Amygdala (tissue), 56 donors: ENCODE measurements around the gene UROC1.
"Not testable (repeated sequence)": the region's sequence is repeated elsewhere in the genome, so short reads cannot be mapped to it uniquely, and the experiment has no call there.

Source experiments
- DNase-seq, 56 donors: peaks; one replicate each; lab custom pipeline; 2025; lab: John Stamatoyannopoulos, UW

Gene UROC1

GRCh38 chr3:126535636-126536035, 18.1 kb upstream of the UROC1 start:
- no peak for DNase-seq

DNA sequence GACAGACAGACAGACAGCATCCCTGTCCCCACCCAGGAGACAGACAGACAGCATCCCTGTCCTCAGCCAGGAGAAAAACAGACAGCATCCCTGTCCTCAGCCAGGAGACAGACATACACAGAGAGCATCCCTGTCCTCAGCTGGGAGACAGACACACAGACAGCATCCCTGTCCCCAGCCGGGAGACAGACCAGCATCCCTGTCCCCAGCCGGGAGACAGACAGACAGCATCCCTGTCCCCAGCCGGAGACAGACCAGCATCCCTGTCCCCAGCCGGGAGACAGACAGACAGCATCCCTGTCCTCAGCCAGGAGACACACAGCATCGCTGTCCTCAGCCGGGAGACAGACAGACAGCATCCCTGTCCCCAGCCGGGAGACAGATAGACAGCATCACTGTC, 17.1 kb upstream of the UROC1 start:
- not testable (repeated sequence) for DNase-seq

DNA sequence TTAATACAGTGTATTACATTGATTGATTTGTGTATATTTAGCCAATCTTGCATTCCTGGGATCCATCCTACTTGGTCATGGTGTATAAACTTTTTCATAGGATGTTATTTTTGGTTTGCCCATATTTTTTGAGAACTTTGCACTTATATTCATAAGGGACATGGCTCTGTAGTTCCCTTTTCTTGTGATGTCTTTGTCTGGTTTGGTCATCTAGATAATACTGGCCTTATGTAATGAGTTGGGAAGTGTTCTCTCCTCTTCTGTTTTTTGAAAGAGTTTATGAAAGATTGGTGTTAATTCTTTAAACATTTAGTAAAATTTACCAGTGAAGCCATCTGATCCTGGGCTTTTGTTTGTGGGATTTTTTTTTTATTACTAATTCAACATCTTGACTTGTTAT, 15.9 kb upstream of the UROC1 start:
- no peak for DNase-seq

DNA sequence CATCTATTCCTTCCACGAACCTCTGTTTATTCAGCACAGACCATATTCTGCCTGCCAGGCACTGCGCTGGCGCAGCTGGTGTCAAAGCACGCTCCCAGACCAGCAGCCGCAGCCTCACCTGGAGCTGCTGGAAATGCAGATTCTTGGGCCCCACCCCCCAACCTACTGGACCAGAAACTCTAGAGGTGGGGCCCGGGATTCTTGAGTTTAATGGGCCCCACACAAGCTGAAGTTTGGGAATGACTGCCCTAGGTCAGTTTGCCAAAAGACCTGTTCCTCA, 13.4 kb upstream of the UROC1 start:
- DNase-seq = no peak

DNA sequence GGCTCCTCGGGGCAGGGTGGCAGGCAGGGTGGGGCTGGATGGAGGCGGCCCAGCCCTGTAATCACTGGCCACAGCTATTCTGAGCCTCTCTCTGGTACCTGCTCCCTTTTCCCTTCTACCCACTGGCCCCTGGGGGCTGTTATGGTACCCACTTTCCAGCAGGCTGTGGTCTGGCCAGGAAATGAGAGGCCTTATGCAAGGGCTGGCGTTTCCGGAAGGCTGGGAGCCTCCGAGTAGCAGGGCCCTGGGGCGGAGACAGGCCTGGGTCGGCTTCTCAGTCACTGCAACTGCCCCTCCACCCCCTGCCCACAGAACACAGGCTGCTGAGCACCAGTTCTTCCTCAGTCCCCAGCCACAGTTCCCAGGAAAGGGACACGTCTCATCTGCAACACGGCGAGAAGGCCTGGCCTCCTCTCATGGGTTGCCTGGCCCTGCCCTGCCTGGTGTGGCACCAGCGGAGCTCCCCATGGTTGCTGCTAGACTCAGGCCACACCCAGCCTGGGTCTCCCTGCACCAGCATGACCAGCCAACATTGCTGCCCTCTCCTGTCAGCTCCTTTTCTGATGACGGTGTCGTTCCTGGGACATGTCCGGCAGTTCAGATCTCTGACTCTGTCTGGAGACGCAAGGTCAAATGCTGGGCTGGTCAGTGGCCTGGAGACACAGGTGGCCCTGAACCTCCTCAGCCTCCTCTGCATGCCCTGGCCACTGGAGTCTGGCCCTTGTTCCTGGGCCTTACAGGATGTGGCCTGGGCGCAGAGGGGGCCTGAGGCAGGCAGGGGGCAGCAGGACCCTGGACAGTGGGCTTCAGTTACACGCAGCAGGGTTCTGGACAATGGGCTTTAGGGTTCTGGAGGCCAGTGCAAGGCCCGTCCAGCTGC, 12.8 kb upstream of the UROC1 start:
- DNase-seq = peak in 5 of 56 donors; percentile 12 to 23 (median 22)

DNA sequence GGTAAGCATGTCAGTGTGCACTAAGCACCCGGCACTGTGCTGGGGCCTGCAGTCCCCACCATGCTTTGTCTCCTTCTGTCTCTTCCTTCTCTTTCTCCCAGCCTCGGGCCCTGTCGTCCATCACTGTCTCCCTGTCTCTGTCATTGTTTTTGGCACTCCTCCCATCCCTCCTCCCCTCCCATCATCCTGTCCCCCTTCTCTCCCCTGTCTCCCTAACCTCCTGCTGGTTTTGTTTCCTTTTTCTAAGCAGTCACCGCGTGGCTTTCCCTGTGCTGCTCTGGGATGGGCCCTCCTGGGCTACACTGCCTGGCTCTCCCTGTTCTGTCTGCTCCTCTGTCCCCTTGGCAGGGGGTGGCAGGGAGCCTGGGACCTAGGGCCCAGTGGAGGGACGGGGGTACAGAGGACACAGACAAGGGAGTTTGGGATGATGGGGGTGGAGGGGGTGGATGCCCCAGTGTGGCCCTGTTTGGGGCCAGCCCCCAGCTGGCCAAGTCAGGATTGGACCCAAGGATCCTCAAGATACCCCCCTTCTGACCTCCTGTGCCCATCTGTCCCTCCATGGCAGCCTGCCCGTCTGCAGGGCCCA, 12.1 kb upstream of the UROC1 start:
- no peak for DNase-seq

DNA sequence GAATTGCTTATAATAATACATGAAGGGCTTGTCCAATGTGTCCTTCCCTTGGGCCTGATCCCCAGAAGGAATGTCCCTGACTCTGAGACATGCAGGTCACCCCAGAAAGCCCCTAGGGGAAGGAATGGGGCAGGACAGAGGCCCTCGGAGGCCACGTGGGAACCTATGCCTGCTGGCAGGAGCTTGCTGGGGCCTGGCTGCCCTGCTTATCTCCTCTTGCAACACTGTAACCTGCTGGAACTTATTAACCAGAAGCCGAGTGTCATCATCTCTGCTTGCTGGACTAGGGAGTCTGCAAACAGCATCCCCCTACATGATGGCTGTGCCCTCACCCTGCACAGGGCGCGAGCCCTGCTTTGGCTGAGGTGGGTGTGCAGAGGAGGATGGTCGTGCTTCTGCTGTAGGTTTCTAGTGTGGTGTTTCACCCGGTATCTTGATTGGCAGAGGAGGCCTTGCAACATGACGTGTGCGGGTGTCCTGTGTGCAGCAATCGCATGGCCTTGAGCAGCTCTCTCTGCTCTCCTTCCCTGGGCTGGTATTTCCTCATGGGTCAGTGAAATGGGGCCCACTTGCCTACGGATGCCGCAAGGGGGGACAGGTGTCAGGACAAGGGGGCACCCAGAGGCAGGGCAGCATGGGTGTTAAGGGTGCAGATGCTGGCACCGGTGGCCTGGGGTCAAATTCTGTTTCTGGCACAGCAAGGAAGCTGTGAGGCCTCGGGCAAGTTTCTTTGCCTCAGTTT, 11.4 kb upstream of the UROC1 start:
- DNase-seq = no peak

- DNase-seq = no peak
Measured at GRCh38 chr3:126528419-126528799, 10.8 kb upstream of the UROC1 start.

DNA sequence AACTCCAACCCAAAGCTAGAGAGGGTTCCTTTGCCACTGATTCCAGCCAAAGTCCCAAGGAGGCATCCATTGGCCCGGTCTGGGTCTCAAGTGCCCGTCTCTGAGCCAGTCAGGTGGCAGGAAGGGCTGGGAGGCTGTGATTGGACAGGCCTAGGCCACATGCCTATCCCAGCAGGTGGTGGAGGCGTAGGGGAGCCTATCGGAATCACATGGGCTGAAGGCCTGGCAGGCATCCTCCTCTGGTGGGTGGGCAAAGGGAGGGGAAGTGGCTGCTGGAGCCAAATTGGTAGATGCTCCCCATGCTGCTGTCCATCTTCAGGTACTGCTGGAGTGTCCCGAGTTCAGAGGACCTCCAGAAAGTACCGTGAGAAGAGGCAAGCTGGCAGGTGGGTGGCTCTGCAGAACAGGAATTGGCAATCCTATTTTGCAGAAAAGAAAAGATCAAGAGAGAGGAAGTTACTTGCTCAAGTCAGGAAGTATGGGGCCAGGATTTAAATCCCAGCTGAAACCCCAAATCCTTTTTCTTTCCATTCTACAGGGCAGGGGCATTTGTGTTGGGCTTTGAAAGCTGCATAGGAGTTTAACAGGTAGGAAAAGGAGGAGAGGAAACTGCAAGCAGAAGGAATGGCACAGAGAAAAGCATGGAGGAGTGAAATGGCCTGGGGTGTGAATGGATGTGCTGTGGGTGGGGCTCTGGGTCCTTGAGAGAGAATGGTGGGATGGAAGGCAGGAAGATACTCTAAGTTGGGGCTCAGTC, 10.1 kb upstream of the UROC1 start:
- no peak for DNase-seq

GRCh38 chr3:126527006-126527405, 9.4 kb upstream of the UROC1 start:
- DNase-seq = no peak

- no peak for DNase-seq
Measured at GRCh38 chr3:126526668-126527005, 9.1 kb upstream of the UROC1 start.

- DNase-seq = no peak
Measured at GRCh38 chr3:126525853-126526667, 8.5 kb upstream of the UROC1 start.

- no peak for DNase-seq
Measured at GRCh38 chr3:126525091-126525852, 7.7 kb upstream of the UROC1 start.

DNA sequence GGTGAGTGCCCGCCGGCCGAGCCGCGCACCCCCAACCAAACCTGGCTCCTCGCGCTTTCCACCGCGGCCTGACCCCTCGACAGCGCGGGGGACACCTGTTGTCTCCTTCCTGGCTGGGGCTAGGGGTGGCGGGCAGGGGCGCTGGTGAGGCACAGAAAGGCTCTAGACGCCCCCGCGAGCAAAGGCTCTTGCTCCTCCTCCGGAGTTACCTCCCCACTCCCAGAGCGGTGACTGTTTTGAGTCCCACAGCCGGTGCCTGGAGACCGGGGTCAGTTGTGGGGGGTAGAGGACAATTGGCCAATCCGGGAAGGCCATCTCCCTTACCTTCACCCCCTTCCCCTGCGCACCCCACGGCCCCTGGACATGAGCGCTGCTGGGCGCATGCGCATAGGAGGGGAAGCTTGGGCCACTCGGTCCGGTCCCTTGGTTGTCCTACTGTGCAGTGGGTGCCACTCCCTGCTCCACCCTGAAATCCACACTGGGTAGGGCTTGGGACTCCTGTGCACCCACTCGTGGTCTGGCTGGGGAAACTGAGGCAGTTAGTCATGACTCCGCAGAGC, 6.9 kb upstream of the UROC1 start:
- DNase-seq = peak in 1 of 56 donors; percentile 48

GRCh38 chr3:126523745-126524428, 6.3 kb upstream of the UROC1 start, which contains the start of gene CHST13:
CHST13 (plus strand) TSS chr3:126524155; CDS start chr3:126524333, 178 bp downstream.
- peak in 5 of 56 donors; percentile 10 to 48 (median 21) for DNase-seq

DNA sequence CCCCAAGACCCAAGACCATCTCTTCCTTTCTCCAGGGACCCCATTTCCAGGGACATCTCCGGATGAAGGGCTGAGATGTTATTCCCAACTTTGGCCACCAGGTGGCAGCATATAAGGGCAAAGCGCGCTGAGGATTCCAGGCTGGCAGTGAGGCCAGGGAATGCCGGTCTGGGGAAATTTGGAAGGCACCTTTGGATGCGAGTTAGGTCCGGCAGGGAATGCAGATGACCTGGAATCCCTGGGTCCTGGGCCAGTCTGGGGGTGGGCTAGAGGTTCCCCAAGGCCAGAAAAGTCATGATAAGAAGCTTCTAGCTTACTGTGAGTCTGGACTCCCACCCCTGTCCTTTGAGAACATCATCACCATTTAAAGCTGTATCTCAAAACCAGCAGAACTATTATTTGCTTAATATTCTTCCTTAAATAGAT, 4.8 kb upstream of the UROC1 start:
- peak in 39 of 56 donors; percentile 8 to 75 (median 36) for DNase-seq

DNA sequence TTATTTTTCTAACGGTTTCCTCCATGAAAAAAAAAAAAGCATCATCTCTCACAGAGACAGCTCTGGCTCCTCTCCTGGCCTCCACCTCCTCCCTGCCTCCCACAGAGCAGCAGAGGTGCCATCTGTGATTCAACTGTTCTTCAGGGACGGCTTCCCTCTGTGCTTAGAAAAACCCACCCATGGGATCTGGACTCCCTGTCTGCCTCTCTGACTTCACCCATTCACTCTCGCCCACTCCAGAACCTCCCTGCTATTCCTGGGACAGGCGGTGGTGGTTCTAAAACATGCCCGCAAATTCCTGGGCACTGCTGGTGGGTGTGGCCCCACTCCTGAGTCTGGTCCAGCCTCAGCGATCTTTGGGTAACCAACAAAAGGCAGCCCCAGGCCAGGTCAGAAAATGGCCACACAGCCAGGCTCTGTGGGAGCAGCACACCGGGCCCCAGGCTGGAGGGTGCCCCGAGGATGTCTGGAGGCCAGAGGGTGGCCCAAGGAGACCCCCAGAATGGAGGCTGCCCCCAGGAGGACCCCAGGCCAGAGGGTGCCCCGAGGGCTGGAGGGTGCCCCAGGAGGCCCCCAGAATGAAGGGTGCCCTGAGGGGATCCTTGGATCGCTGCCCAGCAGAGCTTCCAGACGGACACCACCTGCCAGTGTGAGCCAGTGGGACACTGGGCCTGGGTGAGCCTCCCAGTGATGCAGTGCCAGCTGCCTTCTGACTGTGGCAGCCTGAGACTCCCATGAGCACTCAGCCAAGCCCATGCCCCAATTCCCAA, 3.7 kb upstream of the UROC1 start:
- DNase-seq = peak in 13 of 56 donors; percentile 13 to 70 (median 36)
